Upper lobe of left lung (tissue), 4 donors: ENCODE results near the gene HEATR1.

Experiments used
- CTCF ChIP-seq, 6 experiments: fragments of 450-650 bp in 4 of 6; fragments of 200-600 bp in 2 of 6; sonication (generic) in 2 of 6; IDR thresholded peaks; one replicate each; pipeline ENCODE4 v1.5.1; 2016 to 2019; ENCODE audit warnings: antibody characterized with exemption in 6 of 6
- POLR2A ChIP-seq, 4 donors: fragments of 450-650 bp; IDR thresholded peaks; one replicate each; pipeline ENCODE4 v1.5.1; 2016 to 2017; ENCODE audit warnings: antibody characterized with exemption in 4 of 4, mild to moderate bottlenecking in 2 of 4

- TF ChIP-seq POLR2A (IDR thresholded peaks at IDR 0.05) = no peak
- no peak for TF ChIP-seq CTCF (IDR thresholded peaks at IDR 0.05)
Measured at GRCh38 chr1:236509647-236510401, 94.5 kb downstream of the HEATR1 start.
